ENCODE results near the gene MICAL1. TPM values are rescaled to one million over a fixed set of nuclear protein-coding genes. Genes with fewer than 3 reads are reported as not detected.

The MICAL1 gene
- total and polyA plus RNA-seq, 2 of the 8 experiments (the other 6 are each of a cell fraction or from before 2014, with no cell fraction given): 42.5 to 55.4 TPM

- H3K4me2 ChIP-seq (ENCODE audit: insufficient read depth in 1 of 2, low read depth in 2 of 2, low read length in 2 of 2): no peak overlapping the region
- ChIA-PET POLR2A (ENCODE audit: partially characterized antibody) (interaction anchor here (0.6 kb wide), 1 partner anchor 472 kb away, joined by 3 read pairs; no protein-coding TSS in a partner anchor), CTCF (ENCODE audit: partially characterized antibody) (interaction anchor here (1.0 kb wide), 2 partner anchors 19 to 29 kb away, joined by 3 read pairs; no protein-coding TSS in a partner anchor)
- H2BK15ac ChIP-seq (ENCODE audit: low read length): no peak overlapping the region
- no peak overlapping the region for H2BK12ac ChIP-seq (ENCODE audit: low read depth, low read length)
- 93% methylated on average over 9 of the region's 9 CpGs; no CpG with 5 or more reads in 1 of the 2 experiments for WGBS, 2 experiments (ENCODE audit: extremely low coverage in 1 of 2, insufficient coverage in 1 of 2, insufficient read length in 1 of 2, insufficient replicate concordance in 2 of 2, low coverage in 1 of 2, low lambda C conversion rate in 2 of 2, missing lambda C conversion rate in 1 of 2)
- no peak overlapping the region for H4K8ac ChIP-seq (ENCODE audit: extremely low read depth, insufficient read depth, low read length)
- H3K4ac ChIP-seq (replicated peaks; ENCODE audit: insufficient read length, low read depth, low read length): no peak overlapping the region
- H3K9me3 ChIP-seq (ENCODE audit: insufficient read depth in 2 of 2, low read depth in 1 of 2, low read length in 1 of 2): no peaks in the 10 kb centered on the region
- no peak overlapping the region for H2BK5ac ChIP-seq (ENCODE audit: low read depth, low read length)
- no peak for FAIRE-seq
- H2BK20ac ChIP-seq (ENCODE audit: low read length): no peak overlapping the region
- H3K79me1 ChIP-seq (ENCODE audit: low read depth, low read length): peaks cover 17% of the 10 kb centered on the region
- no peaks in the 10 kb centered on the region for H3K23me2 ChIP-seq (ENCODE audit: low read depth, low read length)
- H3K4me1 ChIP-seq (replicated peaks in 1 of 4; ENCODE audit: control insufficient read depth in 3 of 4, insufficient read depth in 4 of 4, low read length in 3 of 4): peaks cover 0 to 1% (median 0%) of the 10 kb centered on the region in 4 experiments; a peak in 1 of 7 replicates
- H3K27me3 ChIP-seq (replicated peaks in 1 of 4; ENCODE audit: control insufficient read depth in 3 of 4, extremely low read depth in 1 of 4, insufficient read depth in 3 of 4, low read length in 3 of 4): no peaks in the 10 kb centered on the region
- H4K91ac ChIP-seq (replicated peaks; ENCODE audit: insufficient read length, low read length): no peak overlapping the region
- H3K14ac ChIP-seq (ENCODE audit: insufficient read length): no peak overlapping the region
- H3K79me2 ChIP-seq (ENCODE audit: control insufficient read depth in 1 of 2, insufficient read depth in 2 of 2, low read length in 2 of 2): peaks cover 0 to 36% of the 10 kb centered on the region in 2 experiments; a peak in 3 of 4 replicates
- H3K36me3 ChIP-seq (ENCODE audit: control insufficient read depth in 2 of 4, insufficient read depth in 4 of 4, low read length in 3 of 4): peaks cover 18 to 96% (median 66%) of the 10 kb centered on the region in 4 experiments
- H3K4me3 ChIP-seq (ENCODE audit: extremely low read depth in 1 of 4, insufficient read depth in 2 of 4, low read depth in 3 of 4, low read length in 4 of 4): no peak overlapping the region
- no peak overlapping the region for H3K18ac ChIP-seq (ENCODE audit: extremely low read depth, low read length)
- H3K56ac ChIP-seq (replicated peaks; ENCODE audit: insufficient read length, low read depth, low read length): no peak overlapping the region
- H4K20me1 ChIP-seq (replicated peaks in 1 of 2; ENCODE audit: control insufficient read depth in 1 of 2, insufficient read depth in 2 of 2, low read length in 2 of 2): peaks cover 4 to 31% of the 10 kb centered on the region in 2 experiments
- H2AK5ac ChIP-seq (ENCODE audit: low read depth, low read length): no peak overlapping the region
- H2BK120ac ChIP-seq (replicated peaks; ENCODE audit: low read depth, low read length): no peak overlapping the region
- DNase-seq (ENCODE audit: low read depth in 1 of 2, low spot score in 2 of 2): peak in 1 of 2 experiments; percentile 28
- no peak overlapping the region; a peak in 1 of 7 replicates for H3K9ac ChIP-seq (replicated peaks in 1 of 4; ENCODE audit: extremely low read depth in 1 of 4, low read depth in 3 of 4, low read length in 3 of 4)
- no peak overlapping the region for H3K27ac ChIP-seq (ENCODE audit: low read depth, low read length)
- no peak overlapping the region for H3K23ac ChIP-seq (ENCODE audit: insufficient read length)
- no peak overlapping the region for H2AFZ ChIP-seq (ENCODE audit: low read length)
- no peak overlapping the region for H4K5ac ChIP-seq (ENCODE audit: insufficient read length, low read depth, low read length)
- TF ChIP-seq SIRT6 (IDR thresholded peaks at IDR 0.05; ENCODE audit: low read length): no peak
- TF ChIP-seq GABPA (IDR thresholded peaks at IDR 0.05; ENCODE audit: borderline replicate concordance, insufficient read depth, low read length): no peak
- no peak for TF ChIP-seq CHD1 (IDR thresholded peaks at IDR 0.05; ENCODE audit: low read depth, low read length)
These were observed 16.8 kb upstream of the MICAL1 start for GRCh38 chr6:109472132-109472995.

All from H1 (cell line).